ENCODE measurements around the gene BMAL1.
A peak's percentile ranks its signal among the peaks of the same experiment; 100 is the strongest.

Gene BMAL1

GRCh38 chr11:13324709-13325108 lies 47.1 kb downstream of the BMAL1 start:
- DNase-seq (ENCODE audit: low spot score in 2 of 2) (no peak), ATAC-seq (ENCODE audit: low read depth) (no peak)
- H3K27ac Mint-ChIP-seq: no peak overlapping the region
- H3K4me1 Mint-ChIP-seq: peaks cover 15% of the 10 kb centered on the region
- H3K36me3 Mint-ChIP-seq: peaks cover 12% of the 10 kb centered on the region
- H3K9me3 Mint-ChIP-seq: no peaks in the 10 kb centered on the region
- H3K4me3 Mint-ChIP-seq: no peak overlapping the region
- H3K27me3 Mint-ChIP-seq: no peaks in the 10 kb centered on the region

- no peaks in the 10 kb centered on the region for H3K9me3 Mint-ChIP-seq
- peaks cover 10% of the 10 kb centered on the region for H3K36me3 Mint-ChIP-seq
- H3K27ac Mint-ChIP-seq: no peak overlapping the region
- DNase-seq (ENCODE audit: low spot score in 2 of 2): no peak
- peaks cover 10% of the 10 kb centered on the region for H3K4me1 Mint-ChIP-seq
- no peak overlapping the region for H3K4me3 Mint-ChIP-seq
- ATAC-seq (ENCODE audit: low read depth): no peak
- no peaks in the 10 kb centered on the region for H3K27me3 Mint-ChIP-seq
These were observed 49.8 kb downstream of the BMAL1 start for GRCh38 chr11:13327421-13327820.

- DNase-seq (ENCODE audit: low spot score in 2 of 2): no peak
- ATAC-seq (ENCODE audit: low read depth): no peak
- H3K9me3 Mint-ChIP-seq: no peaks in the 10 kb centered on the region
- H3K36me3 Mint-ChIP-seq: peaks cover 8% of the 10 kb centered on the region
- no peak overlapping the region for H3K4me3 Mint-ChIP-seq
- no peaks in the 10 kb centered on the region for H3K27me3 Mint-ChIP-seq
- no peak overlapping the region for H3K27ac Mint-ChIP-seq
- peaks cover 13% of the 10 kb centered on the region for H3K4me1 Mint-ChIP-seq
These were observed 50.7 kb downstream of the BMAL1 start for GRCh38 chr11:13328286-13328685.

GRCh38 chr11:13329670-13330356 lies 52.2 kb downstream of the BMAL1 start:
- H3K4me1 Mint-ChIP-seq: peaks cover 16% of the 10 kb centered on the region
- no peak for ATAC-seq (ENCODE audit: low read depth)
- no peak overlapping the region for H3K27ac Mint-ChIP-seq
- no peak for DNase-seq (ENCODE audit: low spot score in 2 of 2)
- H3K9me3 Mint-ChIP-seq: no peaks in the 10 kb centered on the region
- H3K27me3 Mint-ChIP-seq: no peaks in the 10 kb centered on the region
- H3K4me3 Mint-ChIP-seq: no peak overlapping the region
- peaks cover 2% of the 10 kb centered on the region for H3K36me3 Mint-ChIP-seq

- H3K4me3 Mint-ChIP-seq: no peak overlapping the region
- H3K36me3 Mint-ChIP-seq: no peaks in the 10 kb centered on the region
- no peaks in the 10 kb centered on the region for H3K9me3 Mint-ChIP-seq
- DNase-seq (ENCODE audit: low spot score in 2 of 2) (no peak), ATAC-seq (ENCODE audit: low read depth) (no peak)
- no peaks in the 10 kb centered on the region for H3K27me3 Mint-ChIP-seq
- H3K4me1 Mint-ChIP-seq: peaks cover 19% of the 10 kb centered on the region
- peak overlapping the region; percentile 35 for H3K27ac Mint-ChIP-seq
These were observed 54.5 kb downstream of the BMAL1 start for GRCh38 chr11:13332124-13332523.

- no peak for ATAC-seq (ENCODE audit: low read depth)
- Mint-ChIP-seq H3K36me3 (no peaks in the 10 kb centered on the region), H3K27me3 (no peaks in the 10 kb centered on the region)
These were observed 55.9 kb downstream of the BMAL1 start for GRCh38 chr11:13333456-13333957.

GRCh38 chr11:13334034-13334786 lies 56.6 kb downstream of the BMAL1 start:
- Mint-ChIP-seq H3K27ac (peak overlapping the region; percentile 7), H3K36me3 (no peaks in the 10 kb centered on the region), H3K9me3 (no peaks in the 10 kb centered on the region), H3K4me1 (peaks cover 21% of the 10 kb centered on the region), H3K4me3 (no peak overlapping the region), H3K27me3 (no peaks in the 10 kb centered on the region)
- no peak for ATAC-seq (ENCODE audit: low read depth)
- DNase-seq (ENCODE audit: low spot score in 2 of 2): no peak

More at GRCh38 chr11:13333456-13333957, 55.9 kb downstream of the BMAL1 start:
- DNase-seq (ENCODE audit: low spot score in 2 of 2): no peak
- H3K4me3 Mint-ChIP-seq: no peak overlapping the region
- no peaks in the 10 kb centered on the region for H3K9me3 Mint-ChIP-seq
- H3K4me1 Mint-ChIP-seq: peaks cover 19% of the 10 kb centered on the region
- peak overlapping the region; percentile 7 for H3K27ac Mint-ChIP-seq

- peaks cover 3% of the 10 kb centered on the region for H3K36me3 Mint-ChIP-seq
- ATAC-seq (ENCODE audit: low read depth): peak; percentile 69
These were observed 57.7 kb downstream of the BMAL1 start for GRCh38 chr11:13335319-13335718.

GRCh38 chr11:13336246-13336878 lies 58.8 kb downstream of the BMAL1 start:
- H3K9me3 Mint-ChIP-seq: no peaks in the 10 kb centered on the region

More at GRCh38 chr11:13335319-13335718, 57.7 kb downstream of the BMAL1 start:
- no peaks in the 10 kb centered on the region for H3K27me3 Mint-ChIP-seq
- H3K4me1 Mint-ChIP-seq: peaks cover 28% of the 10 kb centered on the region
- H3K4me3 Mint-ChIP-seq: no peak overlapping the region
- DNase-seq (ENCODE audit: low spot score in 2 of 2): peak; percentile 50 to 53
- no peak overlapping the region for H3K27ac Mint-ChIP-seq
- no peaks in the 10 kb centered on the region for H3K9me3 Mint-ChIP-seq

GRCh38 chr11:13338019-13338426 lies 60.4 kb downstream of the BMAL1 start:
- Mint-ChIP-seq H3K36me3 (peaks cover 3% of the 10 kb centered on the region), H3K27ac (no peak overlapping the region), H3K9me3 (no peaks in the 10 kb centered on the region), H3K4me1 (peaks cover 35% of the 10 kb centered on the region), H3K27me3 (no peaks in the 10 kb centered on the region), H3K4me3 (peak overlapping the region; percentile 19)
- DNase-seq (ENCODE audit: low spot score in 2 of 2): no peak
- peak; percentile 22 for ATAC-seq (ENCODE audit: low read depth)

More at GRCh38 chr11:13336246-13336878, 58.8 kb downstream of the BMAL1 start:
- Mint-ChIP-seq H3K36me3 (peaks cover 3% of the 10 kb centered on the region), H3K27me3 (no peaks in the 10 kb centered on the region), H3K4me3 (no peak overlapping the region), H3K4me1 (peaks cover 36% of the 10 kb centered on the region), H3K27ac (no peak overlapping the region)
- no peak for ATAC-seq (ENCODE audit: low read depth)
- no peak for DNase-seq (ENCODE audit: low spot score in 2 of 2)

GRCh38 chr11:13338427-13339069 lies 61.0 kb downstream of the BMAL1 start:
- H3K4me3 Mint-ChIP-seq: no peak overlapping the region
- no peak overlapping the region for H3K27ac Mint-ChIP-seq
- H3K36me3 Mint-ChIP-seq: peaks cover 3% of the 10 kb centered on the region
- peaks cover 39% of the 10 kb centered on the region for H3K4me1 Mint-ChIP-seq
- DNase-seq (ENCODE audit: low spot score in 2 of 2): no peak
- no peaks in the 10 kb centered on the region for H3K27me3 Mint-ChIP-seq
- H3K9me3 Mint-ChIP-seq: no peaks in the 10 kb centered on the region
- ATAC-seq (ENCODE audit: low read depth): no peak

GRCh38 chr11:13339195-13340153 lies 61.9 kb downstream of the BMAL1 start:
- peak overlapping the region; percentile 58 for H3K27ac Mint-ChIP-seq
- peak overlapping the region; percentile 2 for H3K4me3 Mint-ChIP-seq
- no peaks in the 10 kb centered on the region for H3K9me3 Mint-ChIP-seq
- peaks cover 40% of the 10 kb centered on the region for H3K4me1 Mint-ChIP-seq
- H3K36me3 Mint-ChIP-seq: peaks cover 3% of the 10 kb centered on the region
- no peaks in the 10 kb centered on the region for H3K27me3 Mint-ChIP-seq
- DNase-seq (ENCODE audit: low spot score in 2 of 2) (no peak), ATAC-seq (ENCODE audit: low read depth) (no peak)

- H3K27me3 Mint-ChIP-seq: no peaks in the 10 kb centered on the region
- DNase-seq (ENCODE audit: low spot score in 2 of 2) (no peak), ATAC-seq (ENCODE audit: low read depth) (no peak)
- H3K36me3 Mint-ChIP-seq: peaks cover 3% of the 10 kb centered on the region
- H3K4me1 Mint-ChIP-seq: peaks cover 40% of the 10 kb centered on the region
- peak overlapping the region; percentile 54 for H3K27ac Mint-ChIP-seq
- H3K9me3 Mint-ChIP-seq: no peaks in the 10 kb centered on the region
- H3K4me3 Mint-ChIP-seq: no peak overlapping the region
These were observed 63.4 kb downstream of the BMAL1 start for GRCh38 chr11:13341026-13341425.
